Ovary (tissue), 3 donors: ENCODE measurements around the gene PSMA4.

ENCODE experiments used
- CTCF ChIP-seq, 3 donors: fragments of 450-650 bp in 2 of 3; fragments of 200-600 bp in 1 of 3; IDR thresholded peaks; one replicate each; pipeline versions ENCODE4 v1.5.1 to v1.8.0; 2016 to 2022; ENCODE audit warnings: antibody characterized with exemption in 3 of 3, mild to moderate bottlenecking in 1 of 3
- POLR2A ChIP-seq: fragments of 450-650 bp; IDR thresholded peaks from one replicate; pipeline ENCODE4 v1.6.1; 2017; ENCODE audit warnings: antibody characterized with exemption, mild to moderate bottlenecking, moderate library complexity
- donor health status: DM: no; HTN: no; CAD: no.

- TF ChIP-seq CTCF (IDR thresholded peaks at IDR 0.05), result no peak
- no peak for TF ChIP-seq POLR2A
These were observed 32.0 kb upstream of the PSMA4 start for GRCh38 chr15:78508272-78508671.
